GM19438 (cell line): ENCODE results near the gene KCNQ1.
A peak's percentile ranks its signal among the peaks of the same experiment; 100 is the strongest.

Experiments
- ATAC-seq: cut with Tn5 transposase; IDR thresholded peaks from one replicate; pipeline ENCODE4 v1.9.1; 2021; ENCODE audit warnings: low read depth; ENCODE audit not compliant: unreplicated experiment

Gene KCNQ1, protein sequence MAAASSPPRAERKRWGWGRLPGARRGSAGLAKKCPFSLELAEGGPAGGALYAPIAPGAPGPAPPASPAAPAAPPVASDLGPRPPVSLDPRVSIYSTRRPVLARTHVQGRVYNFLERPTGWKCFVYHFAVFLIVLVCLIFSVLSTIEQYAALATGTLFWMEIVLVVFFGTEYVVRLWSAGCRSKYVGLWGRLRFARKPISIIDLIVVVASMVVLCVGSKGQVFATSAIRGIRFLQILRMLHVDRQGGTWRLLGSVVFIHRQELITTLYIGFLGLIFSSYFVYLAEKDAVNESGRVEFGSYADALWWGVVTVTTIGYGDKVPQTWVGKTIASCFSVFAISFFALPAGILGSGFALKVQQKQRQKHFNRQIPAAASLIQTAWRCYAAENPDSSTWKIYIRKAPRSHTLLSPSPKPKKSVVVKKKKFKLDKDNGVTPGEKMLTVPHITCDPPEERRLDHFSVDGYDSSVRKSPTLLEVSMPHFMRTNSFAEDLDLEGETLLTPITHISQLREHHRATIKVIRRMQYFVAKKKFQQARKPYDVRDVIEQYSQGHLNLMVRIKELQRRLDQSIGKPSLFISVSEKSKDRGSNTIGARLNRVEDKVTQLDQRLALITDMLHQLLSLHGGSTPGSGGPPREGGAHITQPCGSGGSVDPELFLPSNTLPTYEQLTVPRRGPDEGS

DNA sequence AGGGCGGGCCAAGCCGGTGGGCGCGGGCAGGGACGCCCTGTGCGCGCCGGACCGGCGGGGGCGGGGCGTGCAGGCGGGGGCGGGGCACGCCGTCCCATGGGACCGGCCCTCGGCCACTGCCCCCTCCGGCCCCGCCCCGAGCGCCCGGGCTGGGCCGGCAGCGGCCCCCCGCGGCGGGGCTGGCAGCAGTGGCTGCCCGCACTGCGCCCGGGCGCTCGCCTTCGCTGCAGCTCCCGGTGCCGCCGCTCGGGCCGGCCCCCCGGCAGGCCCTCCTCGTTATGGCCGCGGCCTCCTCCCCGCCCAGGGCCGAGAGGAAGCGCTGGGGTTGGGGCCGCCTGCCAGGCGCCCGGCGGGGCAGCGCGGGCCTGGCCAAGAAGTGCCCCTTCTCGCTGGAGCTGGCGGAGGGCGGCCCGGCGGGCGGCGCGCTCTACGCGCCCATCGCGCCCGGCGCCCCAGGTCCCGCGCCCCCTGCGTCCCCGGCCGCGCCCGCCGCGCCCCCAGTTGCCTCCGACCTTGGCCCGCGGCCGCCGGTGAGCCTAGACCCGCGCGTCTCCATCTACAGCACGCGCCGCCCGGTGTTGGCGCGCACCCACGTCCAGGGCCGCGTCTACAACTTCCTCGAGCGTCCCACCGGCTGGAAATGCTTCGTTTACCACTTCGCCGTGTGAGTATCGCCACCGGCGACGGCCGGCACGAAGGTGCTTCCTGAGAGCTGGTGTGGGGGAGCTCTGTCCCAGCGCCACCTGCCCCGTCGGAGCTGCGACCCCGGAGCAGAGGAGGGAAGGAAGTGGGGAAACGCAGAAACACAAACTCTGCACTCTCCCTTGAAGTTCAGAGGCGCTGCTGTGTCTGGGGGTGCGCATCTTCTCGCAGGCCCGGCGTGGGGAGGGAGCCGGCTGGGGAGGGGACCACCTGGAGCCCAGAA is at the start of gene KCNQ1:
Gene KCNQ1, plus strand, starts transcription at position 188 of the 925 bp plus-strand sequence. Its CDS starts 91 bp downstream, at position 279.
- ATAC-seq, result no peak

DNA sequence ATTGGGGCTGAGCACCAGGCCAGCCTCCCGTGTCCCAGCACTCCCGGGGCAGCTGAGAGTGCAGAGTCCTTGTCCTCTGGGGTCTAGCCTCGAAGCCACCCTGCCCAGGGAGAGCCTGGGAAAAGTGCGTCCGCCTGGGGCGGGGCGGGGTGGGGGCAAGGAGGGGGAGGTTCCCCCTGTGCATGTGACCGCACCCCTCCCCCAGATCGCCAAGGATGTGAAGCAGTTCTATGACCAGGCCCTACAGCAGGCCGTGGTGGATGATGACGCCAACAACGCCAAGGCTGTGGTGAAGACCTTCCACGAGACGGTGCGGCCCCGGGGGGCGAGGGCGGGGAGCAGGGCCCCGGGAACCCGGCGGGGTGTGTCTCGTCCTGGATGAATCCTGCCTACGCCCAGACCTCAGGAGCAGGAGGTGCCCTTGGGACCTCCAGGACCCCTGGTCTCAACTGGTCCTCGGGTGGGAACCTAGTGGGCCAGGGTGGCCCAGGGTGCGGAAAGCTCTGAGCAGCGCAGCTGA is 49.5 kb upstream of the KCNQ1 start:
- ATAC-seq, result no peak

DNA sequence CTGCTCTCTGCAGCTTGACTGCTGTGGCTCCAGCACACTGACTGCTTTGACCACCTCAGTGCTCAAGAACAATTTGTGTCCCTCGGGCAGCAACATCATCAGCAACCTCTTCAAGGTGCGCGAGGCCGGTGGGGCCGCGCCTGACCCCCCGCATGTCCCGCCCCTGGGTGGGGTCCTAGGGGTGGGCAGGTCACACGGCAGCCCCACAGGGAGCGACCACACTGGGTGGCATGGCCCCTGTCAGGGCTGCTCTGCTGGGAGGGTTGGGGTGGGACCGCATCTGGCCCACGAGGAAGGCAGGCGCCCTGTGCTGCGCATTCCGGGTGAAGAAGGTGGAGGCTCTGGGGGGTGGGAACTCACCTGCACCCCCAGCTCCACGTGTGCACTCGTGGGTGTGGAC is 49.0 kb upstream of the KCNQ1 start:
- no peak for ATAC-seq

DNA sequence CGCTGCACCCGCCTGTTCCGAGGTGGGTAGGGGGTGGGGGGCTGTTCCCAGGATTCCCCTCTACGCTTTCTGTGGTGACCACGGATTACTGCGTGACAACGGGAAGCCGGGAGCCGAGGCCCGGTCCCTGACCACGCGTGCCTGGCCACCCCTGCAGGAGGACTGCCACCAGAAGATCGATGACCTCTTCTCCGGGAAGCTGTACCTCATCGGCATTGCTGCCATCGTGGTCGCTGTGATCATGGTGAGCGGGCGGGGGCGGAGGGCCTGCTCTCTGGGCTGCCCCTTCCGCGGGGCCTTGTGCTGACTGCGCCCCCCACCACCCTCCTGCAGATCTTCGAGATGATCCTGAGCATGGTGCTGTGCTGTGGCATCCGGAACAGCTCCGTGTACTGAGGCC is 48.3 kb upstream of the KCNQ1 start:
- ATAC-seq, result no peak

DNA sequence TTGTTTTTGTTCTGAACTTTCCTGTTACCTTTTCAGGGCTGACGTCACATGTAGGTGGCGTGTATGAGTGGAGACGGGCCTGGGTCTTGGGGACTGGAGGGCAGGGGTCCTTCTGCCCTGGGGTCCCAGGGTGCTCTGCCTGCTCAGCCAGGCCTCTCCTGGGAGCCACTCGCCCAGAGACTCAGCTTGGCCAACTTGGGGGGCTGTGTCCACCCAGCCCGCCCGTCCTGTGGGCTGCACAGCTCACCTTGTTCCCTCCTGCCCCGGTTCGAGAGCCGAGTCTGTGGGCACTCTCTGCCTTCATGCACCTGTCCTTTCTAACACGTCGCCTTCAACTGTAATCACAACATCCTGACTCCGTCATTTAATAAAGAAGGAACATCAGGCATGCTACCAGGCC is 47.8 kb upstream of the KCNQ1 start:
- ATAC-seq, result no peak

DNA sequence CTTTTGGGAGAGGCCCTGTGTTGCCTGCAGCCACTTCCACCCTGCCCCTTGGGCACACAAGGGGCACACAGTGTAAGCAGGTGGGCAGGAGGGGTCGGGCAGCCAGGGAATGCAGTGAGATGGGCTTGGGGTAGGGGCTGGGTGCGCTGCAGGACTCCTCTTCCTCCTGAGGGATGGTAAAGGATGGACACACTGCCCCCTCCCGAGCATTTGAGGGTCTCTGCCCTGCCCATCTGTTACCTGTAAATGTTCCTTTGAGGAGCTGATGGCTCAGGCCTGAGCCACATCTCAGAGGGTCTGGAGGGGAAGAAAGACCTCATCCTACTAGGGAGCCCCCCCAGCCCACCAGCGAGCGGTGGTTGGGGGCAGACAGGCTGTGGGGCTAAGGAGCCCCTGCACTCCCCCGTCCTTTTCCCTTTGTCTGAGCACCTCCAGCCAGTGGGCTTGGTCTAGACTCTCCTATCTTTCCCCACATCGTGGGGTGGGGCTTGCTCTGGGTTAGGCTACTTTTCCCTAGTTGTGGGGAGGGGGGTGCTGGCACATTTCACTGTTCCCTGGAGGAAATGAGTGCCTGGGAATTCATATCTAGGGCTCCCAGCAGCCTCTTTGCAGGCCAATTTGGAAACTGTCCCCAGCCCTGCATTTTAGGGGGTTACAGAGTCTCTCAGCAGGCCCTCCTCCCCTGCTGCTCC is 46.0 kb upstream of the KCNQ1 start:
- no peak for ATAC-seq

DNA sequence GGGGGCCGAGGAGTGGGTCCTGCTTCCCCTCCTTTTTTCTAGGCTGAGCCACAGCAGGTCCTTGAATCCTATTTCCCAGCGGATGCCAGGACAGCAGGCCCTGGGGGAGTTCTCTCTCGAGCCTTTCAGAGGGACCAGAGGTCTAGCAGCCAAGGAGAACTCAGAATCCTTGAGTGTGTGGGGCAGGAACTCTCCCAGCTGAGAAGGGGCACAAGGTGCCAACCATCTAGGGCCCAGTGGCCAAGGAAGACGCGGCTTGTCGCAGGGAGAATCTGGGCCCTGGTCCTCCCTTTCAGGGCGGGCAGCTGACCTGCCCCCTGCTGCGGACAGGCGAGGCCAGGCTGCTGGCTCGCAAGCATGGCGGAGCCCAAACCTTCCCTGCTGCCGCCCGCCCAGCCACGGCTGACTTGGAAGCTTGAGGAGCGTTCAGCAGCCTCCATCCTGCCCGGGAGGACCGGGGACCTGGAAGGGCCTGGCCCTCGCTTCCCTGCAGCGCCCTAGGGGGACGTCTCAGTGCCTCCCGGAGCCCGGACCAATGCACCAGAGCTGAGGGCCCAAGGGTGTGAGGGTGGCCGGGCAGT is 45.2 kb upstream of the KCNQ1 start:
- ATAC-seq, result peak; percentile 1

DNA sequence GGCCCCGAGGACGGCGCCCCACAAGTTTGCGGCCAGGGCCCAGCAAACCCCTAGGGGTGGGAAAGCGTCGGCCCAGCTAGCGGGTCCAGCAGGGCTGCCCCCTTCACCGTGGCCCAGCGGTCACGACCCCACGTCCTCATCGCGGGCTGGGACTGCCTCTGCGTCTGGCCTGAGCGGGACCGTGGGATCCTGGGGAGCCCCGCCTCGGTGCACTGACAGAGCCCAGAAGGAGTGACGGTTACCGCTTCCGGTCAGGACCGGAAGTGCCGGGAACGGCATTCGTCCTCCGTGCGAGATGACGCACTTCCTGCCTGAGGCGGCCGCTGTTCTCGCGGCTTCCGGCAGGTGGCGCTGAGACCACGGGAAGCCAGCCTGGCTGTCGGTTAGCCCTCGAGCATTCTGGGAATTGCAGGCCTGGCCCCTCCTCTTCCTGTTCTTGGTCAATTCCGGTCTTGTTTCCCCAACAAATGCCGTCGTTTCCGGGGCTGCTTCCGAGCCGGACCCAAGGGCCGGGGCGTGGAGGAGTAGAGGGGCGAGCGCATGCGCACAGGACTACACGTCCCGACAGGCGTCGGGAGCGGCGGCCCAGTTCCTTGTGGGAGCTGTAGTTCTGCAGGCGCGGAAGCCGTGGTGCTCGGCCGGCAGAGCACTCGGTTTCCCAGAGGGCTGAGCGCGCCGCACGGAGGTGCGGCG is 44.6 kb upstream of the KCNQ1 start, which contains the start of gene TSSC4:
Gene TSSC4, plus strand, starts transcription at position 682 of the 693 bp plus-strand sequence. CDS start 1,884 bp downstream, outside the sequence.
- ATAC-seq, result peak; percentile 81

DNA sequence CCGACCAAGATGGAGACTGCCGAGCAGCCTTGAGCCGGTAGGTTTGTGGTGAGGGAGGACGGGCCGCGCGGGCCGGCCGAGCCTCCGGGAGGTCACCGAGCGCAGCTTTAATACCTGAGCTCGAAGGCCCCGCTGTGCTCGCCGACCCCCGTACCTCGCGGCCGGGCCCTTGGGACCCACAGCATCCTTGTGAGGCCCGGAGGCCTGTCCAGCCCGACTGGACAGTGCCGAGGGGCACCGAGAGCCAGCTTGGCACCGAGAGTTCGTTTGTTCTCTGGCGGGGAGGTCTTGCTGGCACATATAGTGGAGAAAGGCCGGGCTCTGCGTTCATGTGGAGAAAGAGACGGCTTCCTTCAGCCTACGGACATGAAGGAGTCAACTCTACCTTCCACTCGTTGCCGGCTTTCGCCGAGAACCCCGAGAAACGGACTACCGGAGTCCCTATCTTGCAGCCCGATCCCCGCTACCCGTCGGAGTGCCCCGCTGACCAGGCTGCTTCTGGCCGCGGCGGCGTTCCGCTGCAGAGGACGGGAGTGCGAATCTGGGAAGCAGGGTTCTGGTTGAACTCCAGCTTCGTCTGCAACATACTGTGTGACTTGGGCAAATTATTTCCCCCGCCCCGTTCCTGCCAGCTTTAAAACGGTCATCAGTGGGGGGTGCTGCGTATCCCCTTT is 43.9 kb upstream of the KCNQ1 start:
- ATAC-seq, result peak; percentile 4

DNA sequence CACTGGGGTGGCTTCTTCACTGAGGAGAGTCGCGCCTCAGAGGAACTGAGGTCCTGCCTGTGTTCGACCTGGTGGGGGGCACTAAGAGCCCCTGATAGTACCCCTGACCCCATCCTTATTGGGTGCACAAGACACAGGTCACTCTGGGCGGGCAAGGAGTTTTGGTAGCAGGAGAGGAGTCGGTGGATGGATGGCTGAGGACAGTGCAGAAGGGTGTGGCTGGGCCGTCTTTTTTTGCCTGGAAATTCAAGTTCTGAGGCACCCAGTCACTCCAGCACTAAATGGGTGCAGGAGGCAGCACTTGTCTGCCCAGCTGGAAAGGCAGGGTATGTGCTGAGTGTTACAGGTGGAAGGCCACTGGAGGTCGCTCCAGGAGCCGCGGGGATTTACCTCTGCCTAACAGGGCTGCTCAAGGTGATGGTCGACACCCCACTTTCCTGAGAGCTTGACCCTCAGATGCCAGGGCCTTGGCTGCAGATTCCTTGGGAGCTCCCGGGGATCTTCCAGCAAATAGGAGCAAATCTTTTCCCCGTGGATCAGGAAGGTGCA is 43.3 kb upstream of the KCNQ1 start:
- no peak for ATAC-seq

DNA sequence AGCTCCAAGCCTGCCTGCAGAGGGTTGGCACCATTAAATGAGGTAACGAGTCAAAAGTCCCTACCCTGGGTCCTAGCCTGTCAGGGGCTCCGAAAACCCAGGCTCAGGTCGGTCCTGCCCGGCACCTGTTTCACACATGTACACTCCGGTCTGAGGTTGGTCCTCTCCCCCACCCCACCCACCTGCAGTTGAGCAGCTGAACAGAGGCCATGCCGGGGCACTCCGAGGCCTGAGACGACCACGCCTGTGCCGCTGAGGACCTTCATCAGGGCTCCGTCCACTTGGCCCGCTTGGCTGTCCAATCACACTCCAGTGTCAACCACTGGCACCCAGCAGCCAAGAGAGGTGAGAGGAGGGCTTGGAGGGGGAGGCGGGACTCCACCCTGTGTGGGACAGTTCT is 42.7 kb upstream of the KCNQ1 start:
- no peak for ATAC-seq

DNA sequence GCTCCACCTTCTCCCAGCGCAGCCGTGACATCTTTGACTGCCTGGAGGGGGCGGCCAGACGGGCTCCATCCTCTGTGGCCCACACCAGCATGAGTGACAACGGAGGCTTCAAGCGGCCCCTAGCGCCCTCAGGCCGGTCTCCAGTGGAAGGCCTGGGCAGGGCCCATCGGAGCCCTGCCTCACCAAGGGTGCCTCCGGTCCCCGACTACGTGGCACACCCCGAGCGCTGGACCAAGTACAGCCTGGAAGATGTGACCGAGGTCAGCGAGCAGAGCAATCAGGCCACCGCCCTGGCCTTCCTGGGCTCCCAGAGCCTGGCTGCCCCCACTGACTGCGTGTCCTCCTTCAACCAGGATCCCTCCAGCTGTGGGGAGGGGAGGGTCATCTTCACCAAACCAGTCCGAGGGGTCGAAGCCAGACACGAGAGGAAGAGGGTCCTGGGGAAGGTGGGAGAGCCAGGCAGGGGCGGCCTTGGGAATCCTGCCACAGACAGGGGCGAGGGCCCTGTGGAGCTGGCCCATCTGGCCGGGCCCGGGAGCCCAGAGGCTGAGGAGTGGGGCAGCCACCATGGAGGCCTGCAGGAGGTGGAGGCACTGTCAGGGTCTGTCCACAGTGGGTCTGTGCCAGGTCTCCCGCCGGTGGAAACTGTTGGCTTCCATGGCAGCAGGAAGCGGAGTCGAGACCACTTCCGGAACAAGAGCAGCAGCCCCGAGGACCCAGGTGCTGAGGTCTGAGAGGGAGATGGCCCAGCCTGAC is 41.7 kb upstream of the KCNQ1 start:
- ATAC-seq, result no peak

DNA sequence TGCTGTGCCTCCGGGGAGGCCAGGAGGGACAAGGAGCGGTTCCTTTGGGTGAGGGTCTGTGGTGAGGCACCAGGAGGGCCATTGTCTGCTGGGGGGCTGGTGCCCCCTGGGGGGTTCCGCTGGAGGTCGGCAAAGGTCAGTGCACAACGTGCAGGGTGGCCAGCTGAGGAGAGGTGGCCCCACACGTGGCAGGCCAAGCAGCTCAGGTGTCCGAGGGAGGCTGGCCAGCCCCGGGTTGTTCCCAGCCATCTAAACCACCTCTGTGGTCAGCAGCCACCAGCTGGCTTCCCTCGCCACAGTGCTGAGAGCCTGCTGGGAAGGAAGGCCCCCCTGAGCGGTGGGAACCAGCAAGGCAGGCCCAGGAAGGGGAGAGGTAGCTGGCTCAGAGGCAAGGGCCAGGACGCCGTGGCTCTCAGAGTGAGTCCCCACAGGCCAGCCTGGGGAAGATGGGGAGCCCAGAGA is 40.0 kb upstream of the KCNQ1 start:
- ATAC-seq, result no peak

DNA sequence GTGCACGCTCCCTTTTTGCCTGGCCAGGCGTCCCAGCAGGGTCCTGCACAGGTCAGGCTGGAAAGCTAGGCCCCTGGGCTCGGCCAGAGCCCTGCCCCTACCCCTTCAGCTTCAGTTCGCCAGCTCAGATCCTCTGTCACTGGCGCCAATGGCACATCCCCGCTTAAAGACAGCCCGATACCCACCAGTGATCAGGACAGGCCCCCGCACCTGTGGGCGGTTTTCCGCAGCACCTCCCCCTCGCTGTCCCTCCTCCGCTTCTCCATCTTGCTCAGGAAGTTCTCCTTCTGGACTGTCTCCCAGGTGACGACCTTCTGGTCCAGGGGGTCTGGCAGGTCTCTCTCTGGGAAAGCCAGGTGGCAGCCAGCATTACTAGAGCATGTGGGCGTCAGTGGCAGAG is 38.4 kb upstream of the KCNQ1 start:
- no peak for ATAC-seq

DNA sequence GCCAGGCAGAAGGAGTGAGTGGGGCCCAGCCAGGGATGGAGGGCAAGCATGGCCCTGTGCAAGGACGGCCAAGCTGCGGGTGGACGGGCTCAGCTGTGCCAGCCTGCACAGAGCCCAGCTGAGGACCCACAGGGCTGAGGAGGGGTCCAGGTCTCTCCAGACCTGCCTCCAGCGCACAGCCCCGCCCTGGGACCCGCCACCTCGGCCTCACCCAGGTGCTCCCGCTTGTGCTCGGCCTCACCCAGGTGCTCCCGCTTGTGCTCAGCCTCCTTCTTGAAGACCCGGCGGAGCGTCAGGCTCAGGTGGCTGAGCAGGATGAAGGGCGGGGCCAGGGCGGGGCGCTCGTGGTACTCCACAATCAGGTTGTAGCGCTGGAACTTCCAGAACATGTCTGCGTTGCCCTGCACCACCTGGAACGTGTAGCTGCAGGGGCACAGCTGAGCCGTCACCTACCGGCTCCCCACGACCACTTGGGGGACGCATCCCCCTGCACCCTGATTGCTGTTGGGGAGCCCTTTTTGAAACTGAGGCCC is 37.9 kb upstream of the KCNQ1 start:
- ATAC-seq, result no peak

DNA sequence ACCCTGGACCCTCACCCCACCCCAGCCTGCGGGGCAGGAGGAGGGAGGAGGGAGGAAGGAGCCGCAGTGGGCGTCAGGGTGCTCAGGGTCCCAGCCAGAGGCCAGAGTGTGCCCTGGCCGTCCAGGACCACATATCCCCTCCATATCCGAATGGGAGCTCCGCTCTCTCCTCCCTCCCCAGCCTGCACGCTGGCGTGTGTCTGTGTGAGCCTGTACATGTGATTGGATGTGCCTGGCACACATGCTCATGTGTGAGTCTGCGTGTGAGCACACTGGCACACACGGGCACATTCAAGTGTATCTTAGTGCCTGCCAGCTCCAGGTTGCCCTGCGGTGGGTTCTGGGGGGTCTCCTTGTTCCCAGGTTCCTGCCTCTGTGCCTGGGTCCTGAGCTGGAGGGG is 36.1 kb upstream of the KCNQ1 start:
- ATAC-seq, result no peak

DNA sequence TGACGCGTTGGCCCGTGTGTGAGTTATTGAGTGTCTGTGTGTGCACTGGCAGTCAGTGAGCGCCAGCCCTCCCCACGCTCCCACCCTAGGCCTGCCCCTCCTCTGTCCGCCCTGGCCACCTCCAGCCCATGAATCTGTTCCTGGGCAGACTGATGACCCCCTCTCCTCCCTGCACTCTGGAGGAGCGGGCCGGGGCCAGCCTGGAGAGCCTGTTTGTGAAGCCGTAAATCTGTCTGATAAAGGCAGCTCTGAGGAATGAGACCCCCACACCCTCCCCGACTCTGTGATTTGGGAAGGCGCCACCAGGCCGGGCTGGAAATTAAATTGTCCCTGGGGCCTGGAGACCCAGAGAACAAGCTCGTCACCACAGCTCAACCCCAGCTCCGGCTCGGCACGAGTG is 35.7 kb upstream of the KCNQ1 start:
- ATAC-seq, result no peak
